Stimulated activated naive CD8-positive, alpha-beta T cell treated with anti-CD3 and anti-CD28 coated beads, Interleukin-15, amount 100 ng/mL, for 72 hours (primary cell): ENCODE measurements around the gene FRS2.

Experiments used
- ATAC-seq: fragments of 150-1000 bp; cut with Tn5 transposase; 2 replicates; pipeline ENCODE4 v1.10.0; 2021; ENCODE audit warnings: mild to moderate bottlenecking, moderate library complexity
- DNase-seq, 2 donors: peaks; one replicate each; pipeline ENCODE4 v3.0.0; 2021 to 2022
- H3K27ac Mint-ChIP-seq, 2 donors: one replicate each; pipeline ENCODE4 v1.8.0; 2022; ENCODE audit warnings: mild to moderate bottlenecking in 2 of 2, mixed read lengths in 2 of 2, moderate library complexity in 2 of 2
- H3K27me3 Mint-ChIP-seq: one replicate; pipeline ENCODE4 v1.8.0; 2022; ENCODE audit warnings: mixed read lengths
- H3K4me1 Mint-ChIP-seq: one replicate; pipeline ENCODE4 v1.8.0; 2022; ENCODE audit warnings: mild to moderate bottlenecking, mixed read lengths
- H3K4me3 Mint-ChIP-seq, 2 donors: one replicate each; pipeline ENCODE4 v1.8.0; 2022; ENCODE audit warnings: mild to moderate bottlenecking in 2 of 2, mixed read lengths in 2 of 2, moderate library complexity in 1 of 2
- H3K9me3 Mint-ChIP-seq, 2 donors: one replicate each; pipeline ENCODE4 v1.8.0; 2022; ENCODE audit warnings: mixed read lengths in 2 of 2

Gene FRS2

DNA sequence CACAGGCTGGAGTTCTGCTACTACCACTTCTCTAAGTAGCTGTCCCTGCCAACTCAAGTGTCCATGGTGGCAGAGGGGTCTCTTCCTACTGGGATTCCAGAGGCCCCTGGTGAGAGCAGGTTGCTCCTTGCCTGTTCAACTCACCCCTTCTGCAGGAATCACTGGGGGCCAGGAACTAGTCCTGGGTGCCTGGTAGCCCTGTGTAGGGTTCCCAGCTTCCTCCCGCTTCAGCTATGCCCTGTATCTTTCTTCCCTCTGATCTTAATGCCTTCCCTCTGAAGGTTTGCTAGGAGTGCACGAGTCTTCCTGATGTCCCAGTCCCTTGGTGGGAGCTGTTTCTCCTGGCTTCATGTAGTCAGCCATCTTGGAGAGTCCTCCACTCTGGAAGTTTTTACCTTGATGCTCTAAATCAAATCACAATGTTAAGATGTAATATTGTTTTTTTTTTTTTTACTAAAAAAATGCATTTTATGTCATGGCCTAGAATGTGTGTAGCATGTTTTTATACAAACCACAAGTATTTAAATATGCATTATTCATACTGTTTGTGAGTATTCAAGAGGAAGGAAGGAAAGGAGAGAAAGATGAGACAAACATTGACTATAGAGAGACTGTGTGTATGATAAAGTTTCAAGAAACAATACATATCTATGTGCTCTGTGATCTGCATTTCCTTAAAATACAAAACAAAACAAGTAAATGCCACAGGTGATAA is 54.7 kb downstream of the FRS2 start:
- Mint-ChIP-seq H3K4me3 (no peak overlapping the region), H3K27me3 (no peaks in the 10 kb centered on the region), H3K9me3 (peaks cover 25 to 35% of the 10 kb centered on the region in 2 donors), H3K27ac (no peak overlapping the region), H3K4me1 (peaks cover 54% of the 10 kb centered on the region)
- ATAC-seq (peak; percentile 5), DNase-seq (no peak)

DNA sequence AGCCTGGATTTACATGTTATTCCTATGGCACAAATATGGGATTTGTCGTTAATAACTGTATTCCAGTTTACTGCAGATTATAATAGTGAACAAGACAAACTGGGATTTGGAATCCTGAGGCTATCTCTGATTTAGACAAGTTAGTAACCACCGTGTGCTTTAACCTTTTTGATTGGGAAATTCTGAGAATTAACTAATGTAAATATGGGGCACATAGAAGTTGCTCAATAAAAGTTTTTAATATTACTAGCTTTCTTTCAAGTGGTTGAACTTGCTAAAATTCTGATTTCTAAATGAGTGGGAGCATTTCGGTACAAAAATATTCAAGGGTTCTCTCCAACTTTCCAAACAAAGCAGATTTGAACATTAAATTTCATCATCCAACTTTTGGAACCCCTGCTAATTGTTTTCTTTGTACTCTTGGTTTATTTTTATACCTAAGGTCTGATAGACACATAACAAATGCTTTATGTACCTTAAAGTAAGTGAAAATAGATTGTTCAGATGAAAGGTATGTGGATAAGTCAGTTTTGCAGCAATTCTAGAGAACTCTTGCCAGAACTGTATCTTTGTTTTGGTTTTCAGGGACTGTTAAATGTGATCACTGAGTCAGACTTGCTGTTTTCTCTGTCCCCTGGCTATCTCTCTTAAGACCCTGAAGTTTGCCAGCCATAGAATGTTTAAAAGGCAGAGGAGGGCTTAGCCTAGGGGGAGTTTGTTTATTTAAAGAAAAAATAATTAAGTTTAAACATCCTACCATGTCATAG is 57.5 kb downstream of the FRS2 start:
- peaks cover 8 to 13% of the 10 kb centered on the region in 2 donors for H3K9me3 Mint-ChIP-seq
- H3K4me1 Mint-ChIP-seq = peaks cover 43% of the 10 kb centered on the region
- DNase-seq = no peak
- H3K4me3 Mint-ChIP-seq = peak overlapping the region; percentile 51 to 69
- ATAC-seq = peak; percentile 62
- no peaks in the 10 kb centered on the region for H3K27me3 Mint-ChIP-seq
- H3K27ac Mint-ChIP-seq = peak overlapping the region; percentile 30 to 88

DNA sequence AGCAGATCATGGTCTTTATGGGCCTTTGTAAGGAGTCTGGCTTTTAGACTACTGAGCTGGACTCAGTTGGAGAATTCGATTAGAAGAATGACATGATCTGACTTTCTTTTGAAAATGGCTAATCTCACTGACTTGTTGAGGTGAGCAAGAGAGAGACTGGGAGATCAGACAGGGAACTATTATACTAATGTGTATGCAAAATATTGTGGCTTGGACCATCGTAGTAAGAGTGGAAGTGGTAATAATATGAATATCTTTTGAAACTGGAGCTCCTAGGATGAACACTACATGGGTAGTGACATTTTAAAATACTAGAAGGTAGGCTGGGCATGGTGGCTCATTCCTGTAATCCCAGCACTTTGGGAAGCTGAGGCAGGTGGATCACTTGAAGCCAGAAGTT is 58.8 kb downstream of the FRS2 start:
- Mint-ChIP-seq H3K9me3 (peaks cover 0 to under 1% of the 10 kb centered on the region in 2 donors), H3K4me3 (no peak overlapping the region), H3K4me1 (peaks cover 39% of the 10 kb centered on the region), H3K27ac (no peak overlapping the region), H3K27me3 (no peaks in the 10 kb centered on the region)
- ATAC-seq = peak; percentile 83
- no peak for DNase-seq

DNA sequence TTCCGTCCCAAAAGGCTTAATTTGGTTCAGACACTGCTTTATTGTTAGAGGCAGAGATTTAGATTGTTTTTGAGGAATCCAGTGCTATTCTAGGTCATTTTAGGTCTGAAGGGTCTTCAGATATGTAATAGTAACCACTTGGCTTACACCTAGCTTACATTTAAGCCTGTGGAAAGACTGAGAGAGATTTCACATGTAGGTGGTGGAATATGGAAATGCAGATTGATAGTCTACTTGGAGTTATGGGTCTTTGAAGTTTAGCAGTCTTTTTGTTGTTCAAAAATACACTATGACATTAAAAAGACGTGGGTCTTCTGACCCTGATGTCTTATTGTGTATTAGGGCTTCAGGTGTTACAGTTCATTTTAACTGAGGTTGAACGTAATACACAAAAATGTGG is 63.7 kb downstream of the FRS2 start:
- Mint-ChIP-seq H3K4me1 (peaks cover 28% of the 10 kb centered on the region), H3K4me3 (no peak overlapping the region), H3K27me3 (no peaks in the 10 kb centered on the region), H3K9me3 (no peaks in the 10 kb centered on the region), H3K27ac (no peak overlapping the region)
- DNase-seq = no peak
- ATAC-seq = no peak

DNA sequence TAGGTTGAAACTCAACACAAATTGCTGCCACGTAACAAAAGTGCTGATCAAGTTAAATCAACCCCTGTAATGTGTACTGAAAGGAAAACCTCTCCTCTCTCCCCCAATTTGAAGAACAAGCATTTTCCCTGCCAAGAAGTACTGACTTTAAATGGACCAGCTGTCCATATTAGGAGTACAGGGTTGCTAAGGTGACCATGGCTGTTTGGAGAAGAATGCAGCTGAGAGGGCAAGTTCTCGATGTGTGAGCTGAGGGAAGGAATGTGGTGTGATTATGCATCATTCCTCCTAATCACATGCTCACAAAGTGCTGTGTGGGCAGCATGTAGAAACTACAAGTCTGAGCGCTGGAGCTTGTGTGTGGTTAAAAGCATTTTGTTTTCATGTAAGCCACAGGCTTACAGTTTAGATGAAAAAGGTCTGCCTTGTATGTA is 64.2 kb downstream of the FRS2 start:
- Mint-ChIP-seq H3K27me3 (no peaks in the 10 kb centered on the region), H3K4me3 (peak overlapping the region; percentile 10 to 36), H3K9me3 (no peaks in the 10 kb centered on the region), H3K4me1 (peaks cover 23% of the 10 kb centered on the region), H3K27ac (peak overlapping the region in 1 of 2 donors; percentile 8)
- ATAC-seq (peak; percentile 100), DNase-seq (peak; percentile 32 to 62)

DNA sequence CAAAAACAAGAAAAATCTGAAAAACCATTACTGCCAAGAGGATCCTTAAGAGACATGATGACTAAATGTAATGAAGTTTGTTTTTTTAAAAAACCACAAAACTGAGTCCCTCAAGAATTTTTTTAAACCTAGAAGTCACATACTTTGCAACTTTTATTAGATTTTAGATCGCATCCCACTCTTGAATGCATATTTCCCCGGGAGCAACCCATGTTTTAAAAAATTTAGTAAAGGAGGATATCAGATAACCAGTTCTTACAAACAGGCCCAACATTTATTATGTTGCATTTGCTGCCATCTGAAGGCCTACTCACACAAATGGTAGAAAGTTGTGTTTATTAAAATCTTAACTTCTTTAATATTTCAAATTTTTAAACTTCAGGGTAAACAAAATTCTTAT is 70.8 kb downstream of the FRS2 start:
- H3K27ac Mint-ChIP-seq = no peak overlapping the region
- DNase-seq (no peak), ATAC-seq (no peak)
- peaks cover 7 to 10% of the 10 kb centered on the region in 2 donors for H3K9me3 Mint-ChIP-seq
- no peaks in the 10 kb centered on the region for H3K27me3 Mint-ChIP-seq
- no peak overlapping the region for H3K4me3 Mint-ChIP-seq
- no peaks in the 10 kb centered on the region for H3K4me1 Mint-ChIP-seq

DNA sequence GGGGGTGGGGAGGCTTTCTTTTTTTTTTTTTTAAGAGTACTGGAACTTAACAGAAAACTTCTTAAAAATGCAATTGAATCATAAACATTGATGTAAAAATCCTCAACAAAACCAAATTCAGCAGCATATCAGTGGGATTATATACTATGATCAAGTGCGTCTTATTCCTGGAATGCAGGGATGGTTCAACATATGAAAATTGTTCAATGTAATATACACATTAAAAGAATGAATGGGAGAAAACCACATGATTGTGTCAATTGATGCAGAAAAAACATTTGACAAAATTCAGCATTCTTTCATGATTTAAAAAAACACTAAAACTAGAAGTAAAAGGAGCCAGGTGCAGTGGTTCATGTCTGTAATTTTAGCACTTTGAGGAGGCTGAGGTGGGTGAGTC is 73.9 kb downstream of the FRS2 start:
- Mint-ChIP-seq H3K9me3 (peaks cover 7 to 10% of the 10 kb centered on the region in 2 donors), H3K27ac (no peak overlapping the region), H3K4me3 (no peak overlapping the region), H3K4me1 (no peaks in the 10 kb centered on the region), H3K27me3 (no peaks in the 10 kb centered on the region)
- ATAC-seq (no peak), DNase-seq (no peak)

DNA sequence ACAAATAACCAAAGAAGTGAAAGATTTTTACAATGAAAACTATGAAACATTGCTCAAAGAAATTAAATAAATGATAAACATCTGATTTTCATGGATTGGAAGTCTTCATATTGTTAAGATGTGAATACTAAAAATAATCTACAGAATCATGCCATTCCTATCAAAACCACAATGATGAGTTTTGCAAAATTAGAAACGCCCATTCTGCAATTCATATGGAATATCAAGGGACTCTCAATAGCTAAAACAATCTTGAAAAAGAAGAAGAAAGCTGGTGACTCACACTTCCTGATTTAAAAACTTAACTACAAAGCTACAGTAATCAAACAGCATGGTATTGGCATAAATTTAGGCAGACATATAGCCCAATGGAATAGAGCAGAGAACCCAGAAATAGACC is 74.9 kb downstream of the FRS2 start:
- H3K27ac Mint-ChIP-seq = no peak overlapping the region
- H3K9me3 Mint-ChIP-seq = peaks cover 7 to 10% of the 10 kb centered on the region in 2 donors
- H3K27me3 Mint-ChIP-seq = no peaks in the 10 kb centered on the region
- H3K4me1 Mint-ChIP-seq = no peaks in the 10 kb centered on the region
- ATAC-seq = no peak
- DNase-seq = no peak
- H3K4me3 Mint-ChIP-seq = no peak overlapping the region

DNA sequence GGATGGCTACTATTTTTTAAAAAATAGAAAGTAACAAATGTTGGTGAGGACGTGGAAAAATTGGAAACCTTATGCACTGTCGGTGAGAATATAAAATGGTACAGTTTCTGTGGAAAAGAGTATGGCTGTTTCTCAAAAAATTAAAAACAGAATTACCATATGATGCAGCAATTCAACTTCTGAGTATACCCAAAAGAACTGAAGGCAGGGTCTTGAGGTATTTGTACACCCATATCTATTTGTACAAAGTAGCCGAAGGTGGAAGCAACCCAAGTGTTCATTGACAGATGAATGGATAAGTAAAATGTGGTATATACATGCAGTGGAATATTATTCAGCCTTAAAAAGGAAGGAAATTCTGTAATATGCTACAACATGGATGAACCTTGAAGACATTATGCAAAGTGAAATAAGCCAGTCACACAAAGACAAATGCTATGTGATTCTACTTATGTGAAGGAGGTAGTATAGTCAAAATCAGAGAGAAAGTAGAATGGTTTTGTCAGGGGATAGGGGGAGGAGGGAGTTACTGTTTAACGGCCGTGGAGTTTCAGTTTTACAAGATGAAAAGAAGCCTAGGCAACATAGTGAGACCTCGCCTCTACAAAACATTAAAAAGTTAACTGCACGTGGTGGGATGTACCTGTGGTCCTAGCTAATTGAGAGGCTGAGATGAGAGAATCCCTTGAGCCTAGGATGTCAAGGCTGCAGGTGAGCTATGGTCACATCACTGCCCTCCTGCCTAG is 76.7 kb downstream of the FRS2 start:
- no peak overlapping the region for H3K27ac Mint-ChIP-seq
- H3K27me3 Mint-ChIP-seq = no peaks in the 10 kb centered on the region
- ATAC-seq = peak; percentile 76
- no peaks in the 10 kb centered on the region for H3K4me1 Mint-ChIP-seq
- DNase-seq = no peak
- peaks cover 7 to 10% of the 10 kb centered on the region in 2 donors for H3K9me3 Mint-ChIP-seq
- no peak overlapping the region for H3K4me3 Mint-ChIP-seq

DNA sequence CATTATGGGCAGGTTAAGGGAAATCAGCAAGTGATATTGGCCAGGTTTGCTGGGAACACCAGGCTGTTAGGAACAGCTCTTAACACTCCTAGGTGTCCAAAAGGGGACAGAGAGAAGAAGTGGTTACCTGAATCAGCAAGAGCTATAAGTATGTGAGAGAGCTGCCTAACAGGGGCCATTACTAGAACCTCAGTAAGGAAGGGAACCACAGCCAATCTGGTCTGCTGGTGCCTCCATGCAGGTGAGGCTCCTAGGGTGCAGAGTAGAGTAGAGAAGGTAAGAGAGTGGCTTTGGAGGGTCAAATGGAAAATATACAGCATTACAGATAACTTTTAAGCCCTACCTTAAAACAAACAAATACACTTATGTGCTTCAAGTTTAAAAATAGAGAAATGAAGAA is 78.5 kb downstream of the FRS2 start:
- H3K27me3 Mint-ChIP-seq = no peaks in the 10 kb centered on the region
- no peaks in the 10 kb centered on the region for H3K4me1 Mint-ChIP-seq
- no peak overlapping the region for H3K27ac Mint-ChIP-seq
- ATAC-seq = no peak
- H3K9me3 Mint-ChIP-seq = peaks cover 1 to 3% of the 10 kb centered on the region in 2 donors
- H3K4me3 Mint-ChIP-seq = no peak overlapping the region
- no peak for DNase-seq

DNA sequence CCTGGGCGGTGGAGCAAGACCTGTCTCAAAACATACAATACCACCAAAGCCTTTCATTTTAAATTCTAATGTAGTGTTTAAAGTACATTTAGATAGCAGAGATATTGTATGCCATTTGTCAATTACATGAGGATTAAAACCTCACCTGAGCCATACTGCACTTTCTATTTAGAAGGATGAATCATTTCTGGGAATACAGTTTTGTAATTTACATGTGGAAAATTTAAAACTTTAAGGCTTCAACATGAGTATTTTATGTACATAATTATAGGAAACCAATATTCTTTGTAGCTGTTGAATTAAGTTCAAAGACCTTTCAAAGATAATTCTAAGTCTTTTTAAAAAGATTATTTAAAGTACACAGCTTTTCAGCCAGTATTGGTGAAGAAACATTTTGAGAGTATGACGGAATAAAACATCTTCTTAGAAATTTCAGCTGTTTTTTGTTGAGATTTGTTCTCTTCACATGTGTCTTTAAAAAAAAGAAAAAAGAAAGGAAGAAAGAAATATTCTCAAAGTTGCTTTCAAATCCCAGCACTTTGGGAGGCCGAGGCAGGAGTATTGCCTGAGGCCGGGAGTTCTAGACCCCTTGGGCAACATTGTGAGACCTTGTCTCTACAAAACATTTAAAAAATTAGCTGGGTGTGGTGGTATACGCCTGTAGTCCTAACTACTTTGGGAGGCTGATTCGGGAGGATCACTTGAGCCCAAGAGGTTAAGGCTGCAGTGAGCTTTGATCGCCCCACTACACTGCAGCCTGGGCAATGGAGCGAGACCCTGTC is 80.6 kb downstream of the FRS2 start:
- Mint-ChIP-seq H3K9me3 (no peaks in the 10 kb centered on the region), H3K27me3 (no peaks in the 10 kb centered on the region), H3K27ac (no peak overlapping the region), H3K4me3 (no peak overlapping the region), H3K4me1 (no peaks in the 10 kb centered on the region)
- DNase-seq = no peak
- no peak for ATAC-seq

DNA sequence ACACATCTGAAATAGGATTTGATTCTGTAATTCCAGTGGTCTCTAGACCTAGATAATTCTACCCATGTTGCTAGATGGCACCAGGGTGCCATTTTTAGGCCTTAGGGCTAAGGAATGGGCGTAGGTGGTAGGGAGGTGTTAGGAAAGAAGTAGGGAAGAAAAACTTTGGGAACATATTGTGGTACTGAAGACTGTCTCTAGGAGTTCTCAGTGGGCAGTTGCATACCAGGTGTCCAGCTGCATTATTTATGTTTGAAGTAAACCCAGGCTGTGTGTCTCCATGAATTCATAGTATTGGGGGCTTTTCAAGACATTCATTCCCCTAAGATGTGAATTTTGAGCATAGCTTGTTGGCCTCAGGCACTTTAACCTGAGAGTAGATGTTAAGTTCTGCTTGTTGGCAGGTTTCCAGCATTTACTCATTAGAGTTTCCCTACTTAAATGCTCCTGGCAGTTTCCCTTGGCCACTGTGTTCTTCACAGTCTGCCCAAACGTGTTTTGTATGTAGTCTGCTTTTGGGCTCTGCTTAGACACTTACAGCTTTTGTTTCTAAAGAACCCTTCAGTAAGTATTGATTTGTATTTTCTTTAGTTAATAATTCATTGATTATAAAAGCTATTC is 83.5 kb downstream of the FRS2 start:
- H3K4me1 Mint-ChIP-seq = no peaks in the 10 kb centered on the region
- no peaks in the 10 kb centered on the region for H3K27me3 Mint-ChIP-seq
- H3K9me3 Mint-ChIP-seq = no peaks in the 10 kb centered on the region
- DNase-seq (no peak), ATAC-seq (no peak)
- H3K27ac Mint-ChIP-seq = no peak overlapping the region
- no peak overlapping the region for H3K4me3 Mint-ChIP-seq

DNA sequence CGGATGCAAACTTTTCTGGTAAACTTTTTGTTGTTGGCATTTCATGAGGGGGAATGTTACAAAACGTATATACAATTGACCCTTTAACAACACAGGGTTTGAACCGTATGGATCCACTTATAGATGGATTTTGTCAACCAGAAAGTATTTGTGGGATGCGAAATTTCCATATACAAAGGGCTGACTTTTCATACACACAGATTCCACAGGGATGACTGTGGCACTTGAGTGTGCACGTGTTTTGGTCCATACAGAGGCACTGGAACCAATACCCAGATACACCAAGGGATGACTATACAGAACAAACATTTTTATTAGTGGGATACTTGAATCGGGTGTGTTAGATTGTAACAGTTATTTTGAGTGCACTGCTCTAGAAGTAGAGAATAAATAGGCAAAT is 85.3 kb downstream of the FRS2 start:
- ATAC-seq (no peak), DNase-seq (no peak)

DNA sequence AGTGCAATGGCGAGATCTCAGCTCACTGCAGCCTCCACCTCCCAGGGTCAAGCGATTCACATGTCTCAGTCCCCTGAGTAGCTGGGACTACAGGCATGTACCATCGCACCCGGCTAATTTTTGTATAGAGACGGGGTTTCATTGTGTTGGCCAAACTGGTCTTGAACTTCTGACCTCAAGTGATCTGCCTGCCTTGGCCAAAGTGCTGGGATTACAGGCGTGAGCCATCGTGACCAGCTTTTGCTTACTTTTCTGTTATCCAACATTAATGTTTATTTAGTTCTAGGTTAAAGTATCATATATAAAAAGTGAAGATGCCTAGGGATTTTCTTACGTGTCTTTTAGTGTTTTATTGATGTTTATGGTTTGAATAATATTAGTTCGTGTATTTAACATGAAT is 86.2 kb downstream of the FRS2 start:
- Mint-ChIP-seq H3K4me3 (no peak overlapping the region), H3K27me3 (no peaks in the 10 kb centered on the region), H3K9me3 (no peaks in the 10 kb centered on the region), H3K27ac (no peak overlapping the region), H3K4me1 (no peaks in the 10 kb centered on the region)
- DNase-seq (no peak), ATAC-seq (no peak)

More for the DNA sequence above, 85.3 kb downstream of the FRS2 start:
- H3K9me3 Mint-ChIP-seq = no peaks in the 10 kb centered on the region
- no peaks in the 10 kb centered on the region for H3K27me3 Mint-ChIP-seq
- H3K27ac Mint-ChIP-seq = no peak overlapping the region
- H3K4me1 Mint-ChIP-seq = no peaks in the 10 kb centered on the region
- H3K4me3 Mint-ChIP-seq = no peak overlapping the region
